Measurements from ENCODE around the gene NUP85.

- TF ChIP-seq CTCF (IDR thresholded peaks at IDR 0.05) (no peak), EZH2phosphoT487 (IDR thresholded peaks at IDR 0.05; ENCODE audit: borderline replicate concordance, low read depth) (no peak), REST (IDR thresholded peaks at IDR 0.05; ENCODE audit: low read depth, low read length) (no peak), EP300 (IDR thresholded peaks at IDR 0.05; ENCODE audit: borderline replicate concordance in 1 of 2, low read depth in 1 of 2, low read length in 1 of 2) (no peak), RCOR1 (IDR thresholded peaks at IDR 0.05; ENCODE audit: low read length) (no peak), TEAD4 (IDR thresholded peaks at IDR 0.05; ENCODE audit: borderline replicate concordance, insufficient read depth) (no peak), GABPA (IDR thresholded peaks at IDR 0.05; ENCODE audit: low read depth) (no peak), POLR2AphosphoS5 (IDR thresholded peaks at IDR 0.05; ENCODE audit: low read depth, low read length) (no peak), NFIC (IDR thresholded peaks at IDR 0.05; ENCODE audit: borderline replicate concordance) (no peak), MXI1 (IDR thresholded peaks at IDR 0.05; ENCODE audit: low read depth, low read length) (no peak)
- TF ChIP-seq, protein P1, sequence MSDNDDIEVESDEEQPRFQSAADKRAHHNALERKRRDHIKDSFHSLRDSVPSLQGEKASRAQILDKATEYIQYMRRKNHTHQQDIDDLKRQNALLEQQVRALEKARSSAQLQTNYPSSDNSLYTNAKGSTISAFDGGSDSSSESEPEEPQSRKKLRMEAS (IDR thresholded peaks at IDR 0.05; ENCODE audit: low read depth): no peak
- TF ChIP-seq, protein P2, sequence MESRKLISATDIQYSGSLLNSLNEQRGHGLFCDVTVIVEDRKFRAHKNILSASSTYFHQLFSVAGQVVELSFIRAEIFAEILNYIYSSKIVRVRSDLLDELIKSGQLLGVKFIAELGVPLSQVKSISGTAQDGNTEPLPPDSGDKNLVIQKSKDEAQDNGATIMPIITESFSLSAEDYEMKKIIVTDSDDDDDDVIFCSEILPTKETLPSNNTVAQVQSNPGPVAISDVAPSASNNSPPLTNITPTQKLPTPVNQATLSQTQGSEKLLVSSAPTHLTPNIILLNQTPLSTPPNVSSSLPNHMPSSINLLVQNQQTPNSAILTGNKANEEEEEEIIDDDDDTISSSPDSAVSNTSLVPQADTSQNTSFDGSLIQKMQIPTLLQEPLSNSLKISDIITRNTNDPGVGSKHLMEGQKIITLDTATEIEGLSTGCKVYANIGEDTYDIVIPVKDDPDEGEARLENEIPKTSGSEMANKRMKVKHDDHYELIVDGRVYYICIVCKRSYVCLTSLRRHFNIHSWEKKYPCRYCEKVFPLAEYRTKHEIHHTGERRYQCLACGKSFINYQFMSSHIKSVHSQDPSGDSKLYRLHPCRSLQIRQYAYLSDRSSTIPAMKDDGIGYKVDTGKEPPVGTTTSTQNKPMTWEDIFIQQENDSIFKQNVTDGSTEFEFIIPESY (IDR thresholded peaks at IDR 0.05; ENCODE audit: borderline replicate concordance, low read depth): no peak
- TF ChIP-seq, protein P3, sequence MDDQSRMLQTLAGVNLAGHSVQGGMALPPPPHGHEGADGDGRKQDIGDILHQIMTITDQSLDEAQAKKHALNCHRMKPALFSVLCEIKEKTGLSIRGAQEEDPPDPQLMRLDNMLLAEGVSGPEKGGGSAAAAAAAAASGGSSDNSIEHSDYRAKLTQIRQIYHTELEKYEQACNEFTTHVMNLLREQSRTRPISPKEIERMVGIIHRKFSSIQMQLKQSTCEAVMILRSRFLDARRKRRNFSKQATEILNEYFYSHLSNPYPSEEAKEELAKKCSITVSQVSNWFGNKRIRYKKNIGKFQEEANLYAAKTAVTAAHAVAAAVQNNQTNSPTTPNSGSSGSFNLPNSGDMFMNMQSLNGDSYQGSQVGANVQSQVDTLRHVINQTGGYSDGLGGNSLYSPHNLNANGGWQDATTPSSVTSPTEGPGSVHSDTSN (IDR thresholded peaks at IDR 0.05): no peak
Measured at GRCh38 chr17:75271955-75272847, 66.7 kb downstream of the NUP85 start.

Measured in SK-N-SH (cell line).